ES-I3 (cell line): ENCODE results near the gene GAGE12C.
"Not testable (repeated sequence)": the region's sequence is repeated elsewhere in the genome, so short reads cannot be mapped to it uniquely, and the experiment has no call there.

Source experiments
- H3K36me3 ChIP-seq: 2 replicates; pipeline ENCODE4 v1.6.1; 2013; ENCODE audit warnings: mild to moderate bottlenecking, low read length, control low read depth, moderate library complexity; ENCODE audit not compliant: insufficient read depth
- H3K4me1 ChIP-seq: 2 replicates; pipeline ENCODE4 v1.6.1; 2013; ENCODE audit warnings: mild to moderate bottlenecking, control low read depth, low read length; ENCODE audit not compliant: insufficient read depth
- H3K9ac ChIP-seq: 2 replicates; pipeline ENCODE4 v1.6.1; 2013; ENCODE audit warnings: low read depth, mild to moderate bottlenecking, low read length, moderate library complexity
- H3K9me3 ChIP-seq: 2 replicates; pipeline ENCODE4 v1.6.1; 2013; ENCODE audit warnings: mild to moderate bottlenecking, low read length, moderate library complexity; ENCODE audit not compliant: control insufficient read depth, insufficient read depth

Gene GAGE12C, protein sequence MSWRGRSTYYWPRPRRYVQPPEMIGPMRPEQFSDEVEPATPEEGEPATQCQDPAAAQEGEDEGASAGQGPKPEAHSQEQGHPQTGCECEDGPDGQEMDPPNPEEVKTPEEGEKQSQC

DNA sequence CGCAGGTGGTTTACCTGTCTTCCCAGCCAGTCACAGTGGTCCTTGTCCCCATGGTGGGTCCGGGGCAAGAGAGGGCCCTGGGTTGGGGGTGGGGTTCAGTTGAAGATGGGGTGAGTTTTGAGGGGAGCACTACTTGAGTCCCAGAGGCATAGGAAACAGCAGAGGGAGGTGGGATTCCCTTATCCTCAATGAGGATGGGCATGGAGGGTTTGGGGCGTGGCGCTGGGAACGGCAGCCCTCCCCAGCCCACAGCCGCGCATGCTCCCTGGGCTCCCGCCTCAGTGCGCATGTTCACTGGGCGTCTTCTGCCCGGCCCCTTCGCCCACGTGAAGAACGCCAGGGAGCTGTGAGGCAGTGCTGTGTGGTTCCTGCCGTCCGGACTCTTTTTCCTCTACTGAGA lies at the start of gene GAGE12C:
TSS of gene GAGE12C (plus strand) at position 301 of the 400 bp plus-strand sequence. CDS start 1,155 bp downstream, outside the sequence.
- not testable (repeated sequence) for H3K9me3 ChIP-seq, H3K9ac ChIP-seq, H3K4me1 ChIP-seq, H3K36me3 ChIP-seq

DNA sequence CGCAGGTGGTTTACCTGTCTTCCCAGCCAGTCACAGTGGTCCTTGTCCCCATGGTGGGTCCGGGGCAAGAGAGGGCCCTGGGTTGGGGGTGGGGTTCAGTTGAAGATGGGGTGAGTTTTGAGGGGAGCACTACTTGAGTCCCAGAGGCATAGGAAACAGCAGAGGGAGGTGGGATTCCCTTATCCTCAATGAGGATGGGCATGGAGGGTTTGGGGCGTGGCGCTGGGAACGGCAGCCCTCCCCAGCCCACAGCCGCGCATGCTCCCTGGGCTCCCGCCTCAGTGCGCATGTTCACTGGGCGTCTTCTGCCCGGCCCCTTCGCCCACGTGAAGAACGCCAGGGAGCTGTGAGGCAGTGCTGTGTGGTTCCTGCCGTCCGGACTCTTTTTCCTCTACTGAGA lies 9.5 kb downstream of the GAGE12C start, which contains the start of gene GAGE12D:
TSS of gene GAGE12D (plus strand) at position 301 of the 400 bp plus-strand sequence. CDS start 1,155 bp downstream, outside the sequence.
- H3K4me1 ChIP-seq, H3K36me3 ChIP-seq, H3K9me3 ChIP-seq, H3K9ac ChIP-seq: not testable (repeated sequence)

DNA sequence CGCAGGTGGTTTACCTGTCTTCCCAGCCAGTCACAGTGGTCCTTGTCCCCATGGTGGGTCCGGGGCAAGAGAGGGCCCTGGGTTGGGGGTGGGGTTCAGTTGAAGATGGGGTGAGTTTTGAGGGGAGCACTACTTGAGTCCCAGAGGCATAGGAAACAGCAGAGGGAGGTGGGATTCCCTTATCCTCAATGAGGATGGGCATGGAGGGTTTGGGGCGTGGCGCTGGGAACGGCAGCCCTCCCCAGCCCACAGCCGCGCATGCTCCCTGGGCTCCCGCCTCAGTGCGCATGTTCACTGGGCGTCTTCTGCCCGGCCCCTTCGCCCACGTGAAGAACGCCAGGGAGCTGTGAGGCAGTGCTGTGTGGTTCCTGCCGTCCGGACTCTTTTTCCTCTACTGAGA lies 19.0 kb downstream of the GAGE12C start, which contains the start of gene GAGE12E:
TSS of gene GAGE12E (plus strand) at position 301 of the 400 bp plus-strand sequence. CDS start 1,155 bp downstream, outside the sequence.
- not testable (repeated sequence) for H3K9ac ChIP-seq, H3K4me1 ChIP-seq, H3K9me3 ChIP-seq

DNA sequence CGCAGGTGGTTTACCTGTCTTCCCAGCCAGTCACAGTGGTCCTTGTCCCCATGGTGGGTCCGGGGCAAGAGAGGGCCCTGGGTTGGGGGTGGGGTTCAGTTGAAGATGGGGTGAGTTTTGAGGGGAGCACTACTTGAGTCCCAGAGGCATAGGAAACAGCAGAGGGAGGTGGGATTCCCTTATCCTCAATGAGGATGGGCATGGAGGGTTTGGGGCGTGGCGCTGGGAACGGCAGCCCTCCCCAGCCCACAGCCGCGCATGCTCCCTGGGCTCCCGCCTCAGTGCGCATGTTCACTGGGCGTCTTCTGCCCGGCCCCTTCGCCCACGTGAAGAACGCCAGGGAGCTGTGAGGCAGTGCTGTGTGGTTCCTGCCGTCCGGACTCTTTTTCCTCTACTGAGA lies 28.6 kb downstream of the GAGE12C start, which contains the start of gene GAGE12F:
TSS of gene GAGE12F (plus strand) at position 301 of the 400 bp plus-strand sequence. CDS start 1,155 bp downstream, outside the sequence.
- H3K36me3 ChIP-seq, H3K4me1 ChIP-seq, H3K9ac ChIP-seq, H3K9me3 ChIP-seq: not testable (repeated sequence)

More for the DNA sequence above, 19.0 kb downstream of the GAGE12C start, which contains the start of gene GAGE12E:
- not testable (repeated sequence) for H3K36me3 ChIP-seq

DNA sequence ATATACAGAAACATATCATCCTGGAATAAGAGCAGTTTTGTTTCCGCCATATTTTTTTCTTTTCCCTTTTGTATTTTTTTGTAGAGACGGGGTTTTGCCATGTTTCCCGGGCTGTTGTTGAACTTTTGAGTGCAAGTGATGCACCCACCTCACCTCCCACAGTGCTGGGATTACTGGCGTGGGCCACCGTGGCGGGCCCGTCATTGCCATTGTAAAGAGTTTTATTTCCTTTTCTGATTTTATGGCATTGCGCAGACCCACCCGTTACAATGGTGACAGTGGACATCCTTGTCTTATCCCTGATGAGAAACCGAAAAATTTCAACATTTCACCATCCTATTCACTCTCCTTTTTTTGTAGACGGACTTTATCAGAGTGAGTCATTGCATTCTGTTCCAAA lies 36.8 kb downstream of the GAGE12C start:
- not testable (repeated sequence) for H3K4me1 ChIP-seq, H3K36me3 ChIP-seq, H3K9me3 ChIP-seq, H3K9ac ChIP-seq

DNA sequence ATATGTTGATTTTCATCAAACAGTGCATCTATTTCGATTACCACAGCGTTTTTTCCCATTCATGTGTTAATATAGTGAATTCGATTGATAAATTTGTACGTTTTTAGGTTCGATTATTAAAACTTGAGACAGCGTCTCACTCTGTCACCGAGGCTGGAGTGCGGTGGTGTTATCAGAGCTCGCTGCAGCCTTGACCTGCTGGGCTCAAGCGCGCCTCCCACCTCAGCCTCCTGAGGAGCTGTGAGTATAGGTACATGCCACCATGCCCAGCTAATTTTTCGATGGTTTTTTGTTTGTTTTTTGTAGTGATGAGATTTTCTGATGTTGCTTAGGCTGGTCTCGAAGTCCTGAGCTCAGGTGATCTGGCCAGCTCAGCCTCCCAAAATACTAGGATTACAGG lies 37.2 kb downstream of the GAGE12C start:
- H3K9ac ChIP-seq, H3K4me1 ChIP-seq, H3K9me3 ChIP-seq, H3K36me3 ChIP-seq: not testable (repeated sequence)

DNA sequence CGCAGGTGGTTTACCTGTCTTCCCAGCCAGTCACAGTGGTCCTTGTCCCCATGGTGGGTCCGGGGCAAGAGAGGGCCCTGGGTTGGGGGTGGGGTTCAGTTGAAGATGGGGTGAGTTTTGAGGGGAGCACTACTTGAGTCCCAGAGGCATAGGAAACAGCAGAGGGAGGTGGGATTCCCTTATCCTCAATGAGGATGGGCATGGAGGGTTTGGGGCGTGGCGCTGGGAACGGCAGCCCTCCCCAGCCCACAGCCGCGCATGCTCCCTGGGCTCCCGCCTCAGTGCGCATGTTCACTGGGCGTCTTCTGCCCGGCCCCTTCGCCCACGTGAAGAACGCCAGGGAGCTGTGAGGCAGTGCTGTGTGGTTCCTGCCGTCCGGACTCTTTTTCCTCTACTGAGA lies 38.1 kb downstream of the GAGE12C start, which contains the start of gene GAGE12G:
TSS of gene GAGE12G (plus strand) at position 301 of the 400 bp plus-strand sequence. CDS start 1,155 bp downstream, outside the sequence.
- not testable (repeated sequence) for H3K9me3 ChIP-seq, H3K9ac ChIP-seq, H3K36me3 ChIP-seq, H3K4me1 ChIP-seq

DNA sequence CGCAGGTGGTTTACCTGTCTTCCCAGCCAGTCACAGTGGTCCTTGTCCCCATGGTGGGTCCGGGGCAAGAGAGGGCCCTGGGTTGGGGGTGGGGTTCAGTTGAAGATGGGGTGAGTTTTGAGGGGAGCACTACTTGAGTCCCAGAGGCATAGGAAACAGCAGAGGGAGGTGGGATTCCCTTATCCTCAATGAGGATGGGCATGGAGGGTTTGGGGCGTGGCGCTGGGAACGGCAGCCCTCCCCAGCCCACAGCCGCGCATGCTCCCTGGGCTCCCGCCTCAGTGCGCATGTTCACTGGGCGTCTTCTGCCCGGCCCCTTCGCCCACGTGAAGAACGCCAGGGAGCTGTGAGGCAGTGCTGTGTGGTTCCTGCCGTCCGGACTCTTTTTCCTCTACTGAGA lies 47.7 kb downstream of the GAGE12C start, which contains the start of gene GAGE12H:
TSS of gene GAGE12H (plus strand) at position 301 of the 400 bp plus-strand sequence. CDS start 1,155 bp downstream, outside the sequence.
- H3K4me1 ChIP-seq, H3K9ac ChIP-seq, H3K9me3 ChIP-seq, H3K36me3 ChIP-seq: not testable (repeated sequence)
